Mesenchymal stem cell (in vitro differentiated cells and primary cell): ENCODE measurements around the gene SNTG2.

ENCODE experiments used
- DNase-seq: peaks from one replicate; pipeline ENCODE4 v3.0.0-alpha.2; 2013
- H2AFZ ChIP-seq: one replicate; pipeline ENCODE4 v1.6.1; 2013; ENCODE audit warnings: low read depth, mild to moderate bottlenecking, control low read depth, inconsistent platforms, low read length, moderate library complexity
- H2AK5ac ChIP-seq: 2 replicates; pipeline ENCODE4 v1.6.1; 2013; ENCODE audit warnings: low read length, moderate library complexity, mild to moderate bottlenecking, inconsistent platforms; ENCODE audit not compliant: severe bottlenecking
- H2BK120ac ChIP-seq: one replicate; pipeline ENCODE4 v1.6.1; 2013; ENCODE audit warnings: low read depth, mild to moderate bottlenecking, inconsistent platforms, low read length, moderate library complexity
- H2BK12ac ChIP-seq, 2 experiments: one replicate each; pipeline ENCODE4 v1.6.1; 2013; ENCODE audit warnings: inconsistent platforms in 2 of 2, low read length in 2 of 2, mild to moderate bottlenecking in 2 of 2, moderate library complexity in 2 of 2, control low read depth in 1 of 2
- H2BK15ac ChIP-seq: one replicate; pipeline ENCODE4 v1.6.1; 2013; ENCODE audit warnings: mild to moderate bottlenecking, low read depth, inconsistent platforms; ENCODE audit not compliant: poor library complexity, severe bottlenecking
- H2BK5ac ChIP-seq: 2 replicates; pipeline ENCODE4 v1.6.1; 2013; ENCODE audit warnings: low read depth, mild to moderate bottlenecking, low read length, control low read depth, inconsistent platforms; ENCODE audit not compliant: poor library complexity, severe bottlenecking
- H3K14ac ChIP-seq, 2 experiments: one replicate each; pipeline ENCODE4 v1.6.1; 2013; ENCODE audit warnings: inconsistent platforms in 2 of 2, low read length in 2 of 2, control low read depth in 1 of 2, mild to moderate bottlenecking in 1 of 2, moderate library complexity in 1 of 2
- H3K18ac ChIP-seq, 2 experiments: one replicate each; pipeline ENCODE4 v1.6.1; 2013; ENCODE audit warnings: inconsistent platforms in 2 of 2, low read length in 2 of 2, control low read depth in 1 of 2, low read depth in 1 of 2, mild to moderate bottlenecking in 1 of 2
- H3K23ac ChIP-seq, 2 experiments: one replicate each; pipeline ENCODE4 v1.6.1; 2013; ENCODE audit warnings: inconsistent platforms in 2 of 2, low read length in 2 of 2, mild to moderate bottlenecking in 2 of 2, moderate library complexity in 2 of 2, control low read depth in 1 of 2
- H3K27ac ChIP-seq: 2 replicates; pipeline ENCODE4 v1.5.1; 2013; ENCODE audit warnings: mild to moderate bottlenecking, moderate library complexity, low read length, control low read depth, inconsistent platforms; ENCODE audit not compliant: poor library complexity, severe bottlenecking
- H3K27me3 ChIP-seq, 2 experiments: 2 replicates each; pipeline versions ENCODE4 v1.6.1 to v1.7.0; 2013; ENCODE audit warnings: low read length in 2 of 2, mild to moderate bottlenecking in 2 of 2, moderate library complexity in 2 of 2, control low read depth in 1 of 2, inconsistent platforms in 1 of 2; ENCODE audit not compliant: control insufficient read depth in 1 of 2, insufficient read depth in 1 of 2
- H3K36me3 ChIP-seq, 2 experiments: 2 replicates each; pipeline versions ENCODE4 v1.6.1 to v1.7.0; 2013; ENCODE audit warnings: low read length in 2 of 2, control low read depth in 1 of 2, inconsistent platforms in 1 of 2, low read depth in 1 of 2, mild to moderate bottlenecking in 1 of 2; ENCODE audit not compliant: insufficient read depth in 2 of 2, control insufficient read depth in 1 of 2
- H3K4ac ChIP-seq, 2 experiments: one replicate each; pipeline ENCODE4 v1.6.1; 2013; ENCODE audit warnings: inconsistent platforms in 2 of 2, low read length in 2 of 2, mild to moderate bottlenecking in 2 of 2, moderate library complexity in 2 of 2, control low read depth in 1 of 2, low read depth in 1 of 2
- H3K4me1 ChIP-seq: 2 replicates; pipeline ENCODE4 v1.6.1; 2013; ENCODE audit warnings: low read depth, low read length, control low read depth; ENCODE audit not compliant: control insufficient read depth, insufficient read depth
- H3K4me2 ChIP-seq: 2 replicates; pipeline ENCODE4 v1.6.1; 2013; ENCODE audit warnings: low read length, mild to moderate bottlenecking, inconsistent platforms; ENCODE audit not compliant: poor library complexity, severe bottlenecking
- H3K4me3 ChIP-seq, 2 experiments: 2 replicates each; pipeline versions ENCODE4 v1.5.1 to v1.7.0; 2013; ENCODE audit warnings: low read length in 2 of 2, mild to moderate bottlenecking in 2 of 2, control low read depth in 1 of 2, low read depth in 1 of 2; ENCODE audit not compliant: insufficient read depth in 1 of 2
- H3K79me1 ChIP-seq: replicated peaks from 2 replicates; pipeline ENCODE4 v1.6.1; 2013; ENCODE audit warnings: mild to moderate bottlenecking, control low read depth, low read length, inconsistent platforms; ENCODE audit not compliant: poor library complexity, severe bottlenecking
- H3K9ac ChIP-seq: 2 replicates; pipeline ENCODE4 v1.7.0; 2013; ENCODE audit warnings: mild to moderate bottlenecking, low read length, moderate library complexity
- H3K9me3 ChIP-seq: 2 replicates; pipeline ENCODE4 v1.7.0; 2013; ENCODE audit warnings: mild to moderate bottlenecking, low read length; ENCODE audit not compliant: control insufficient read depth
- H4K8ac ChIP-seq: one replicate; pipeline ENCODE4 v1.6.1; 2013; ENCODE audit warnings: inconsistent platforms, mild to moderate bottlenecking, low read length, moderate library complexity
- H4K91ac ChIP-seq: one replicate; pipeline ENCODE4 v1.6.1; 2013; ENCODE audit warnings: mild to moderate bottlenecking, low read length, inconsistent platforms
- WGBS: methylation state at CpG from one replicate; pipeline ENCODE4 v1.1.7; 2013; ENCODE audit warnings: mixed read lengths; 5-methylcytosine and 5-hydroxymethylcytosine counted together

The SNTG2 gene

GRCh38 chr2:1363367-1363766 lies 412.7 kb downstream of the SNTG2 start:
- no peak for DNase-seq
- no peak overlapping the region for H4K8ac ChIP-seq
- no peak overlapping the region for H3K4me3 ChIP-seq
- H2AK5ac ChIP-seq: no peak overlapping the region
- H3K14ac ChIP-seq: no peak overlapping the region
- H3K23ac ChIP-seq: no peak overlapping the region
- H3K4me1 ChIP-seq: peaks cover 2% of the 10 kb centered on the region
- H2BK120ac ChIP-seq: no peak overlapping the region
- 82% methylated on average over 1 of the region's 2 CpGs for WGBS
- no peaks in the 10 kb centered on the region for H3K79me1 ChIP-seq
- H3K18ac ChIP-seq: no peak overlapping the region
- no peak overlapping the region for H3K4ac ChIP-seq
- H4K91ac ChIP-seq: no peak overlapping the region
- H2BK15ac ChIP-seq: no peak overlapping the region
- no peak overlapping the region for H2AFZ ChIP-seq
- H3K9me3 ChIP-seq: peaks cover 8% of the 10 kb centered on the region
- no peak overlapping the region for H3K27ac ChIP-seq
- H2BK12ac ChIP-seq: no peak overlapping the region
- H2BK5ac ChIP-seq: no peak overlapping the region
- no peak overlapping the region for H3K4me2 ChIP-seq
- H3K9ac ChIP-seq: no peak overlapping the region
- no peaks in the 10 kb centered on the region for H3K27me3 ChIP-seq
- no peaks in the 10 kb centered on the region for H3K36me3 ChIP-seq

DNA sequence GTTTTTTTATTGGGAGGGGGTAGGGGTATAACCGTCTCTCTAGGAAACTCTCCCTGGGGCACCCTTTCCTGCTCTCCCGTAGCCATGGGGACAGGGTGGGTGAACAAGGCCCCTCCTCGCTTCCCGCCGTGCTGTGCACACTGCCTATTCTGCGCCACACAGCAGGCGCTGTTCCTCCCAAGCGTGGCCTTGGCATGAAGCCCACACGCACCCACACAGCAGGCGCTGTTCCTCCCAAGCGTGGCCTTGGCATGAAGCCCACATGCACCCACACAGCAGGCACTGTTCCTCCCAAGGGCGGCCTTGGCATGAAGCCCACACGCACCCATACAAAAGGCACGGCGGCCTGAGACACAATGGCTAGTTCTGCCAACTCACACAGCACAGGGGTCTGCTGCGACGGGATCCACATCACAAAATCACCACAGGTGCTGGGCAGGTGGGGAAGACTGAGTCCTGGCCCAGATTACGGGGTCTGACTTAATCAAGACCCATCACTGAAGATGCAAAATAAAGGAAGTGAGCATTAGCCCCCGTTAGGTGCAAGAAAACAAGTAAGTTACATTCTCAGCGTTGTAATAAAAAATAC lies 416.0 kb downstream of the SNTG2 start:
- Histone ChIP-seq H3K9me3 (peaks cover 5% of the 10 kb centered on the region), H3K9ac (no peak overlapping the region), H3K27me3 (peaks cover 0 to 3% of the 10 kb centered on the region in 2 experiments), H2BK15ac (no peak overlapping the region), H2BK120ac (no peak overlapping the region), H2AFZ (no peak overlapping the region), H4K8ac (no peak overlapping the region), H2AK5ac (no peak overlapping the region), H3K23ac (no peak overlapping the region), H3K4me2 (no peak overlapping the region), H2BK5ac (no peak overlapping the region), H2BK12ac (no peak overlapping the region), H3K4me1 (peaks cover 2% of the 10 kb centered on the region), H3K27ac (no peak overlapping the region), H3K4ac (no peak overlapping the region), H3K14ac (no peak overlapping the region), H3K36me3 (no peaks in the 10 kb centered on the region), H3K4me3 (no peak overlapping the region), H3K79me1 (no peaks in the 10 kb centered on the region), H4K91ac (no peak overlapping the region), H3K18ac (no peak overlapping the region)
- 76% methylated on average over 18 of the region's 20 CpGs for WGBS
- DNase-seq: no peak

DNA sequence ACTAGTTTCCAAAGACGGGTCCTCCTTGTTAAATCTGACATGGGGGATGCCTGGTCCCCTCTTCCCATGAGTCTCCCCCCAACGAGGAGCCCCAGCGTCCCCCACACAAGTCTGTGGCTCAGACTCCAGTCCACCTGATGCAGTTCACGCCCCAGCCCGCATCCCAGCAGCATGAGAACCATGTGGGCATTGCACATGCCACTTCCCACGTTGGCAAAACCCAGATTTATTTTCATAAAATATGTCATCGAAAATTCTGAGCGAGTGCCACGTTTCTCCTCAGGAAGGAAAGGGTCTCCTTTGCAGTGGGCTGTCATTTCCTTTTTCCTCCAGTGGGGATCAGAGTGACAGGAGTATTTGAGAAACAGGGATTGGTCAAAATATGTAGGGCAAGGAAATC lies 417.0 kb downstream of the SNTG2 start:
- H3K9me3 ChIP-seq: peaks cover 5% of the 10 kb centered on the region
- no peak overlapping the region for H2BK120ac ChIP-seq
- H2BK15ac ChIP-seq: no peak overlapping the region
- H3K27me3 ChIP-seq: peaks cover 0 to 3% of the 10 kb centered on the region in 2 experiments
- H3K79me1 ChIP-seq: no peaks in the 10 kb centered on the region
- no peak overlapping the region for H3K27ac ChIP-seq
- no peak overlapping the region for H3K9ac ChIP-seq
- no peak overlapping the region for H2AK5ac ChIP-seq
- peaks cover 2% of the 10 kb centered on the region for H3K4me1 ChIP-seq
- no peak overlapping the region for H4K91ac ChIP-seq
- H3K23ac ChIP-seq: no peak overlapping the region
- H2BK5ac ChIP-seq: no peak overlapping the region
- DNase-seq: no peak
- no peak overlapping the region for H3K18ac ChIP-seq
- H4K8ac ChIP-seq: no peak overlapping the region
- no peak overlapping the region for H3K4me3 ChIP-seq
- H2AFZ ChIP-seq: no peak overlapping the region
- no peak overlapping the region for H3K14ac ChIP-seq
- WGBS: 63% methylated on average over 9 of the region's 9 CpGs
- H3K4me2 ChIP-seq: no peak overlapping the region
- no peaks in the 10 kb centered on the region for H3K36me3 ChIP-seq
- H2BK12ac ChIP-seq: no peak overlapping the region
- no peak overlapping the region for H3K4ac ChIP-seq

GRCh38 chr2:1369905-1370304 lies 419.3 kb downstream of the SNTG2 start:
- H3K23ac ChIP-seq: no peak overlapping the region
- no peak overlapping the region for H4K91ac ChIP-seq
- no peaks in the 10 kb centered on the region for H3K4me1 ChIP-seq
- no peak overlapping the region for H3K27ac ChIP-seq
- H3K9me3 ChIP-seq: no peaks in the 10 kb centered on the region
- H3K18ac ChIP-seq: no peak overlapping the region
- no peak overlapping the region for H3K4me3 ChIP-seq
- WGBS: 75% methylated on average over 10 of the region's 10 CpGs
- no peak overlapping the region for H3K4me2 ChIP-seq
- H2BK5ac ChIP-seq: no peak overlapping the region
- no peak overlapping the region for H3K4ac ChIP-seq
- H2AFZ ChIP-seq: no peak overlapping the region
- no peak overlapping the region for H2AK5ac ChIP-seq
- no peaks in the 10 kb centered on the region for H3K36me3 ChIP-seq
- peaks cover 0 to 3% of the 10 kb centered on the region in 2 experiments for H3K27me3 ChIP-seq
- H3K79me1 ChIP-seq: no peaks in the 10 kb centered on the region
- no peak overlapping the region for H3K14ac ChIP-seq
- no peak for DNase-seq
- H4K8ac ChIP-seq: no peak overlapping the region
- H3K9ac ChIP-seq: no peak overlapping the region
- H2BK15ac ChIP-seq: no peak overlapping the region
- no peak overlapping the region for H2BK12ac ChIP-seq
- H2BK120ac ChIP-seq: no peak overlapping the region
